Colonic mucosa (tissue), 4 donors: ENCODE measurements around the gene ISLR. TPM values are rescaled to one million over a fixed set of nuclear protein-coding genes. Genes with fewer than 3 reads are reported as not detected.

Experiments used
- DNase-seq: peaks from one replicate; pipeline ENCODE4 v3.0.0-alpha.2; 2020
- H3K27ac ChIP-seq: fragments of 200-600 bp; one replicate; pipeline ENCODE4 v1.8.0; 2021
- H3K27me3 ChIP-seq: fragments of 200-600 bp; one replicate; pipeline ENCODE4 v1.8.0; 2021
- H3K36me3 ChIP-seq: fragments of 200-600 bp; one replicate; pipeline ENCODE4 v1.8.0; 2021
- H3K4me1 ChIP-seq: fragments of 200-600 bp; one replicate; pipeline ENCODE4 v1.8.0; 2021; ENCODE audit warnings: mild to moderate bottlenecking
- H3K4me3 ChIP-seq: fragments of 200-600 bp; one replicate; pipeline ENCODE4 v1.8.0; 2021
- H3K9ac ChIP-seq, 2 donors: one replicate each; pipeline ENCODE4 v1.7.0; 2013; ENCODE audit warnings: control low read depth in 2 of 2, low read depth in 2 of 2, low read length in 2 of 2
- H3K9me3 ChIP-seq: fragments of 200-600 bp; one replicate; pipeline ENCODE4 v1.8.0; 2021
- CTCF ChIP-seq: fragments of 200-600 bp; IDR thresholded peaks from one replicate; pipeline ENCODE4 v1.8.0; 2022; ENCODE audit warnings: antibody characterized with exemption, mild to moderate bottlenecking
- intact Hi-C: fragments of 100-400 bp; cut with DNase I; formaldehyde crosslinking; loops from one replicate; pipeline ENCODE4 v1.14.1; 2022
- total RNA-seq, 2 donors: library from RNA; stranded (reverse); fragmentation: NEBNext Ultra II Directional in 1 of 2; extraction: Animal tissue kit (Norgen Biotek cat#: 25700) in 1 of 2; gene quantifications; one replicate each; pipeline ENCODE4 v1.2.1, GENCODE V29; 2021
- donor health status: healthy.
- donor health status: DM: no; HTN: no; CAD: no.
- donor health status: DM: no; HTN: no; CAD: no.

Gene ISLR
- total RNA-seq, 2 donors from 2014 or later, result 3.6 to 8.5 TPM

DNA sequence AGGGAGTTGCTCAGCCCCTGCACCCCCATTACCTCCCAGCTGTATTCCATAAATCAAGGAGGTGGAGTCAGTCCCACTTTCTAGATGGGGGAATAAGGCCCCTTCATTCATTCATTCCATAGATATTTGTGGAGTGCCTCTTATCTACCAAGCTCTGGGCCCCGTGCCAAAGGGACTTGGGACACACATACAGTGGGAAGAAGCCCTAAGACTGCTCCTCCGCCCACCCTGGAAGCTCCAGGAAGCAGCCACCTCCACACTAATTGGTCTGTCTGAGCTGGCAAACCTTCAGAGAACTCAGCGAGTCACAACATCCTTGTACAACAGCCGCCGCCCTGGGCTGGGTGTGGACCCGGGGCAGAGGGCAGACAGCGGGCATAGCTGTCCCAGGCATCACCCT is 22.7 kb downstream of the ISLR start:
- intact Hi-C loops, result no loop called here
- DNase-seq, result peak; percentile 85

DNA sequence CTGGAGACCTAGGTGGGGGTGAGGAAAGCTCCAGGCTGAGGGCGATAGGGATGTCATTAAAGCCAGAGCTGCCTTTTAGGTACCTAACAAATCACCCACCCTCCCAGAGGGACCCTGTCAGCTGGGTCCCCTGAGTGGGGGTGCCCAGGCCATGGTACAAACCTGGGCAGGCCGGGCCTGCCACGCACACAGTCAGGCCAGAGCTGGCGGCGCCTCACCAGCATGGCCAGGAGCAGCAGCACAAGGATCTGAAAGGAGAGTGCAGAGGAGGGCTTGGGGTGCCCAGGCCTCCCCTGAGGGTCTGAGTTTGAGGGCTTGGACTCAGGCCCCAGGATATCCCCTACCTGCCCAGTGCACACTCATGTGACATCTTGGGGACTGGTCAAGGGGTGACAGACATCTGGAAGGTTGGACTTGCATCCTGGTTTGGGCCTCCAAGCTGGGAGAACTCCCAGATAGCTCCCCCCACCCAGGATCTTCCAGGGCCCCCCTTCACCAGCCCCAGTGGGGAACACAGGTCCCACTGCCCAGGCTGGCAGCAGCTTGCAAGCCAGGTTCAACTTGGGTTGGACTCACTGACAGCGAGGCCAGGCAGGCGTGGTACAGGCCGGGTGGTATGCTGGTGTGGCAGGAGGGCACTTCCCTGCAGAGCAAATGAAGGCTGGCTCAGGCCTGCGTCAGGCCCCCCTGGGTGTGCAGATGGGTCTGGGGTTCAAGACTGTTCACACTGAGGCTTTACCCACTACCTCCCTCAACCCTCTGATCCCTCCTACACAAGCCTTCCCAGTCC is 23.9 kb downstream of the ISLR start:
- Histone ChIP-seq H3K27ac (no peak overlapping the region), H3K27me3 (no peaks in the 10 kb centered on the region), H3K36me3 (no peaks in the 10 kb centered on the region), H3K4me1 (peaks cover 4% of the 10 kb centered on the region), H3K4me3 (no peak overlapping the region), H3K9me3 (no peaks in the 10 kb centered on the region), H3K9ac (no peak overlapping the region)
- TF ChIP-seq CTCF, result no peak
- intact Hi-C loops, result no loop called here
- DNase-seq, result no peak

More for the DNA sequence above, 22.7 kb downstream of the ISLR start:
- H3K36me3 ChIP-seq, result no peaks in the 10 kb centered on the region
- no peak overlapping the region for H3K27ac ChIP-seq
- no peaks in the 10 kb centered on the region for H3K27me3 ChIP-seq
- no peak overlapping the region for H3K9ac ChIP-seq
- no peak overlapping the region for H3K4me3 ChIP-seq
- peaks cover 4% of the 10 kb centered on the region for H3K4me1 ChIP-seq
- TF ChIP-seq CTCF, result no peak
- H3K9me3 ChIP-seq, result no peaks in the 10 kb centered on the region

DNA sequence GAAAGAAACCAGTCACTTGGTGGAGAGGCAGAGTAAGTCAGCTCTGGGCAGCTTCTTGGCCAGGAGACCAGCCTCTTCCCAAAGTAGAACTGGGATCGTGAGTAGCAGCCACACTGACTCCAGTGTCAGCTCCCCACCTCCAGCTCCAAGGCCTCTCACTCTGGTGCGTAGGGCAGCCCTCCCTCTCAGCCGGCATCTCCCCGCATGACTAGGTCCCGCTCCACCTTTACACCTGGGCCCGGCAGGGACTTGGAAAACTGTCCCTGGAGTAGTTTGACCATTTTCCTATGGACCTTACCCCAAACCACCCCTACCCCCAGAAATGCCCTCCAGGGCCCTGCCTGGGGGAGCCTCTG is 25.8 kb downstream of the ISLR start:
- TF ChIP-seq CTCF, result no peak
- Histone ChIP-seq H3K27ac (no peak overlapping the region), H3K36me3 (no peaks in the 10 kb centered on the region), H3K4me3 (no peak overlapping the region), H3K27me3 (no peaks in the 10 kb centered on the region), H3K4me1 (peaks cover 4% of the 10 kb centered on the region), H3K9me3 (no peaks in the 10 kb centered on the region), H3K9ac (no peak overlapping the region)
- no peak for DNase-seq
- intact Hi-C loops, result no loop called here

GRCh38 chr15:74200412-74200815 is 26.9 kb downstream of the ISLR start:
- intact Hi-C loops, result no loop called here
- H3K36me3 ChIP-seq, result no peaks in the 10 kb centered on the region
- no peak overlapping the region for H3K9ac ChIP-seq
- no peak overlapping the region for H3K4me3 ChIP-seq
- H3K27me3 ChIP-seq, result no peaks in the 10 kb centered on the region
- no peak for TF ChIP-seq CTCF
- H3K27ac ChIP-seq, result no peak overlapping the region
- no peak for DNase-seq
- peaks cover 4% of the 10 kb centered on the region for H3K4me1 ChIP-seq
- no peaks in the 10 kb centered on the region for H3K9me3 ChIP-seq

GRCh38 chr15:74200871-74201419 is 27.4 kb downstream of the ISLR start:
- DNase-seq, result no peak
- intact Hi-C loops, result no loop called here
- H3K36me3 ChIP-seq, result no peaks in the 10 kb centered on the region
- no peak overlapping the region for H3K27ac ChIP-seq
- no peak for TF ChIP-seq CTCF
- H3K9me3 ChIP-seq, result no peaks in the 10 kb centered on the region
- peaks cover 4% of the 10 kb centered on the region for H3K4me1 ChIP-seq
- H3K27me3 ChIP-seq, result no peaks in the 10 kb centered on the region
- no peak overlapping the region for H3K9ac ChIP-seq
- no peak overlapping the region for H3K4me3 ChIP-seq
